Fibroblast of pulmonary artery (primary cell): ENCODE measurements around the gene NEMP1.

Experiments
- DNase-seq: peaks from one replicate; pipeline ENCODE4 v3.0.0-alpha.2; 2010; ENCODE audit warnings: low read depth
- H3K4me3 ChIP-seq: replicated peaks from 2 replicates; pipeline ENCODE4 v1.5.1; 2011; ENCODE audit warnings: low read depth, mild to moderate bottlenecking, control low read depth, low read length, moderate library complexity
- TF ChIP-seq, protein P1 (sequence below): IDR thresholded peaks from 2 replicates; pipeline ENCODE4 v1.5.1; 2011; ENCODE audit warnings: mild to moderate bottlenecking, control low read depth, low read length, inconsistent platforms; ENCODE audit errors: missing control alignments

Gene NEMP1

DNA sequence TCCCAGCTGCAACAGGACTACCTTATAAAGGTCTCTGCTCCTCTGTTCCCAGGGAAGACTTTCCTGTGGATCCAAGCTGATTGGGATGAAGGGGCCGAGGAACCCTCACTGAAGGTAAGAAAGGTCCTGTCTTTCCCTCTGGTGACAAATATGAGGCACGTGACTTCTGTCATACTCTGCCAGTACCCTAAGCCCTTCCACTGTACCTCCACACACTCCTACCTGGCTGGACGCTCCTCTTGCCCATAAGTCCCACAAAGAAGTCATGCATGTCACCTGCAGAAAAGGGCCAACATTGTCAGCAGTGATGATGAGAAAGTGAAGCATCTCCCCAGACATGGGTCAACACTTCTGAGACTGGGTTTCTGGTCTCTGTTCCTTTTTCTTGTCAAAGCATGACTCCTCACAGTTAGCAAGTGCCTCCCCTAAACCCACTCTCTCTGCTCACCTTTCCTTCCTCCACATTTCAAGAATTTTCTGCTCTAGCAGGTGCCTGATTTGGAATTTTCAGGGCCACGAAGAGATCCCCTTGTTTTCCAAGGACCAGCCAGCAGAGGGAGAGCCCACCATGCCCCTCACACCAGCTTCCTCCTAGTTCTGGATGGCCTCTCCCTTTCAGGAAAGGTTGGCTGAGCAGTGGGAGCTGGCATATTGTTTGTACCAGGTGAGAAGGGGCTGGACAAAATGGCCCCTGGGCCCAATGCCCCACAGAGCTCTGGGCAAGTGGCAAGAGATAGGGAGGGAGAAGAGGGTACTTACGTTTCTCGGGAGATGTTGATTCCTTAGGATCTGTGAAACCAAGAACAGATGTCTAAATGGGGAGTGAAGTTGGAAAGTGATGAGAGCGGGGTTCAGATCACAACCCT, 65.8 kb downstream of the NEMP1 start:
- DNase-seq, result no peak
- H3K4me3 ChIP-seq, result no peak overlapping the region
- TF ChIP-seq, protein P1, sequence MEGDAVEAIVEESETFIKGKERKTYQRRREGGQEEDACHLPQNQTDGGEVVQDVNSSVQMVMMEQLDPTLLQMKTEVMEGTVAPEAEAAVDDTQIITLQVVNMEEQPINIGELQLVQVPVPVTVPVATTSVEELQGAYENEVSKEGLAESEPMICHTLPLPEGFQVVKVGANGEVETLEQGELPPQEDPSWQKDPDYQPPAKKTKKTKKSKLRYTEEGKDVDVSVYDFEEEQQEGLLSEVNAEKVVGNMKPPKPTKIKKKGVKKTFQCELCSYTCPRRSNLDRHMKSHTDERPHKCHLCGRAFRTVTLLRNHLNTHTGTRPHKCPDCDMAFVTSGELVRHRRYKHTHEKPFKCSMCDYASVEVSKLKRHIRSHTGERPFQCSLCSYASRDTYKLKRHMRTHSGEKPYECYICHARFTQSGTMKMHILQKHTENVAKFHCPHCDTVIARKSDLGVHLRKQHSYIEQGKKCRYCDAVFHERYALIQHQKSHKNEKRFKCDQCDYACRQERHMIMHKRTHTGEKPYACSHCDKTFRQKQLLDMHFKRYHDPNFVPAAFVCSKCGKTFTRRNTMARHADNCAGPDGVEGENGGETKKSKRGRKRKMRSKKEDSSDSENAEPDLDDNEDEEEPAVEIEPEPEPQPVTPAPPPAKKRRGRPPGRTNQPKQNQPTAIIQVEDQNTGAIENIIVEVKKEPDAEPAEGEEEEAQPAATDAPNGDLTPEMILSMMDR, result no peak

DNA sequence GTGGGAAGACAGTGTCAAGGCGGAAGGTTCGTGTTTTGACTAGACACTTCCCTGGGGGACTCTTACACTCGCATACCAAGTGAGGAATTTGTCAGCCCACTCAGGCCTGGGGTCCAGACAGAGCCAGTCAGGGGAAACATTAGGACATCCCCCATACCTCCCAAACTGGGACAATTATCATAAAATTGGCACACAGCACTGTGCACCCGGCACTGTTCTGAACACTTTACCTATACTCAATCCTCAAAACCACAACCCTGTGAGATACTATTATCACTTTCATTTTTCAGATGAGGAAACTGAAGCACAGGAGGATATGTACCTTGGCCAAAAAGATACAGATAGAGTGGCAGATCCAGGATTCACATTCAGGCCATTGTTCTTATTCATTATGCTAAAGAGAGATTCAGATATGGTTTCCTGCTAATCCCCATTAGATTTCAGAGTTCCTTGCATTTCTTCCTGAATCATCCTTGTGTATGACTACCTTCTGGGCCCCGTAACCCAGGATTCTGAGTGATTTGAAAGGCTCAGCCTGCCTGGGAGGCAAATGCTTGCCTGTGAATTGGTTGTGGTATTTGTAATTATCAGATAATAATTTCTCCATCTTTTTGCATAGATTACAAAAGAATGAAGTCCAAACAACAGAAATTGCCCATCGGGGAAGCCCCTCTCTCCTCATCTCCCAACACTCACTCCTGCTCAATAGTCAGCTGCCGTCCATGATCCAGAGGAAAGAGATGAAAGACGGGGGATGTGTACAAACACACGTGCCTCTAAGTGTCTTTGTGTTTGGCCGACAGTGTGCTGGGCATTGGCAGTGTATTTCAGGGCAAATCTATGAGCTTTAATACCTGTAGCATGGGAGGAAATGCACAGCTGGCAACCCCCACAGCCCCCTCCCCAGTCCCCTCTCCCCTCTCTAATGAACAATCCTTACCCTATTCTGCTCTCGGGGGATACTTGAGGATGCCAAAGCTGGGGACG, 66.9 kb downstream of the NEMP1 start:
- TF ChIP-seq, protein P1, result no peak
- no peak for DNase-seq

DNA sequence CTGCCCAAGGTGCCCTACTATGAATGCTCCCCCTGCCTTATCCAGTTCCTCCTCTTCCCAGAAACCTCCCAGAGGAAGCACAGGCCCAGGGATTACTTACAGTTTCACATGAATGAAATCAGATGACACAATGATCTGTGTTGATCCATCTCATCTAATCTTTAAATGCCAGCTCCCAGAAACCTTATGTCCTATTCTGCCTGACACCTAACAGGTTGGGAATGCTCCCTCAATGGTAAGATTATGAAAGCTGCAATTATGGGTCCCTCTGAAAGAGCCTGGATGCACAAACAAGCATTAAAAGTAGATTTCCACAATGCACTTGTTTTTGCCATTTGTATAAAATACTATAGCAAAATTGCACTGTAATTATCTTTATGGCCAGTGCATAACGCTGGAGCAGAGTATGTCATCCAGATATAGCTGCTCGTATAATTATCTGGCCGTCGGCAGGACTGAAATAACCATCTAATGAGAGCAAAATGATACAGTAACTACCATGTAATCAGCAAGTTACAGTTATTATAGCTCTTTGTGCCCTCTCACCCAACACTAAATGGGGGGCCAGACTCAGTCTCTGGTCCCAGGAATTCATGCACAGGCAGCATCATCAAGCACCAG, 67.9 kb downstream of the NEMP1 start:
- H3K4me3 ChIP-seq, result no peak overlapping the region
- TF ChIP-seq, protein P1, result no peak
- no peak for DNase-seq

More for the DNA sequence above, 66.9 kb downstream of the NEMP1 start:
- H3K4me3 ChIP-seq, result no peak overlapping the region

DNA sequence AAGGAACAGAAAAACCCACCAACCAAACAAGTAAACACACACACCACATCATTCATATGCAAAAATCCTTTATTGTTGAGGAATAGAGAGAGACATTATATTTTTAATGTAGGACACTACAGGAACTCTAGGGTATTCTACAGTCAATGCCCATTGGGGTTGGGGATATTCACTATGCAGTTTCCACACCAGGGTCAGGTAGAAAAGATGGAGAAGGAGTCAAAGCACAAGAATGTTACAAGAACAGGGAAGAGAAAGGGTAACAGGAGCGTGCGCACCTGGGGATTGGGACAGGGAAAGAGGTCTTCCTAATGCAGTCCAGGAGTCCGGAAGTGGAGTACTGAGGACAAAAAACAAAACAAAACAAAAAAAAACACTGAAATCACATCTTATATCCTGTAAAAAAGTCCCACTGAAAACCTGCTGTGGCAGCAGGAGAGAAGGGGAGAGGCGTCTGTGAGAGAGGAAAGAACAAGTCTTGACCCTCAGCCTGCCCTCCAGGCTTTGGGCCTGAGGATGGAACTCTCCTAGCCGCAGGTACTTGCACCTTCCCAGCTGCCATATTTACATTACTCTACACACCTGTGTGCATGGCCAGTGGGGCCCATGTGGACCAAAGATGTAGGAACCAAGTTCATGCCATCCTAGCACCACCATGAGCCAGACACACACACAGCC, 68.5 kb downstream of the NEMP1 start:
- no peak for DNase-seq
- TF ChIP-seq, protein P1, result no peak
- H3K4me3 ChIP-seq, result no peak overlapping the region

DNA sequence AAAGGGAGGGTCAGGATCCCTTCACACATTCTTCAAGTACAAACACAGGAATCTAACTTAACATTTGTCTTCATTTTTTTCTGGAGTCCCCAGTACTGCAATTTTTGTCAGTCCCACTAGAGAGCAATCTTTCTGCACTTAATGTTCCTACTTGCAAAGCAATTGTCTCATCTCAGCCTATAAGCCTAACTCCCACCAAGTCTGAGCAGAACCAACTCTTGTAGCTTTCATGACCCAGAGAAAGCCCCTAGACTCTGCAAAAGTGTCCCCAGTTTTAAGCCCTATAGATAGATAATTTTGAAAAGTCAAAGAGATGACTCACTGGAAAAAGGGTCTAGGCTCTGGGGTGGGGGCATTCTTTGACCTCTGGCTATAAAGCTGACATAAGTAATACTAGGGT, 70.4 kb downstream of the NEMP1 start:
- peak; percentile 84 for DNase-seq
- no peak overlapping the region for H3K4me3 ChIP-seq
- TF ChIP-seq, protein P1, result peak; percentile 67

DNA sequence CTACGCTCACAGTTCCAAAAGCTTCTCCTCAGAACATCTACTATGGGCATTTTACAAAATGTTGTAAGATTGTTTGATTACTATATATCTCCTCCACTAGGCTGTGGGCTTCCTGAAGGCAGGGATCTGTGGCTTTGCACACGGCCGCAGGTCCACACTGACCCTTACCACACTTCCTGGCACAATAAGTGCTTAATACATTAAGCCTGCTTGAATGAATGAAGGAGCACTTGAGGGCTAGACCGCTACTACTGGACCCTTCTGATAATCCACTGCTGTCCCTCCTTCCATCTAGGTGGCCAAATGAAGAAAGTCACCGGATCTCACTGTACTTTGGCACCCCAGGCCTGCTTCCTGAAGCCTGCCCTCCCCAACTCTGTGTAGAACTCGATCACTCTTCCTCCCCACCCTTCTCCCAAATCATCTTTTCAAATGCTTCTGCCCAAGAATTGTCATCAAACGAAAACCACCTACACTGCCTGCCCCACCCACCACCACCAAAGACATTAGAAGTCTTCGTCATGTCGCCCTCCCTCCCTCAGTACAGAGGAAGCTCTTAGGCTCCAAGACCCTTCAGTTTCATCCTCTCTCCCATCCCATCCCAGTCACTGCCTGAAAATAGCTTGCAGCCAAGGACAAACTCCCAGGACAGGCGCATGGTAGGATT, 71.6 kb downstream of the NEMP1 start:
- TF ChIP-seq, protein P1, result no peak
- no peak for DNase-seq
- peak overlapping the region; percentile 41 for H3K4me3 ChIP-seq
